HG02571 (cell line): ENCODE data around the gene SEMA3D.

ENCODE experiments used
- ATAC-seq: cut with Tn5 transposase; IDR thresholded peaks from one replicate; pipeline ENCODE4 v1.9.1; 2021; ENCODE audit warnings: mild to moderate bottlenecking, moderate library complexity; ENCODE audit not compliant: unreplicated experiment

The SEMA3D gene

DNA sequence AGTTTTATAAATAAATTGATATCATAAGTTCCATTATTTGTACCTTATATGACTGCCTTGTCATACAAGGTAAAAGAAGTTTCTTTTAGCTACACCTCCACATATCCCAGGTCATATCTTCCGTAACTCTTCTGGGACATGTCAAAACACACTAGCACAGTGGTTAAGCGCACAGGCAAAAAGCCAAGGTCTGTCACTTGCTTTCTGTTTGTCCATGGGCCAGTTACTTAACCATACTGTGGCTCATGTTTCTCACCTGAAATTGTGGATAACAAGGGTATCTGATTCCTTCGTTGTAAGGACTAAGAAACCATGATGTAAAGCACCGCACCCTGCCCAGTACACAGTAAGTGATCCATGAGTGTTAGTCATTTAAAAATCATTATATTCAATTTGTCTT is 56.2 kb downstream of the SEMA3D start:
- no peak for ATAC-seq

DNA sequence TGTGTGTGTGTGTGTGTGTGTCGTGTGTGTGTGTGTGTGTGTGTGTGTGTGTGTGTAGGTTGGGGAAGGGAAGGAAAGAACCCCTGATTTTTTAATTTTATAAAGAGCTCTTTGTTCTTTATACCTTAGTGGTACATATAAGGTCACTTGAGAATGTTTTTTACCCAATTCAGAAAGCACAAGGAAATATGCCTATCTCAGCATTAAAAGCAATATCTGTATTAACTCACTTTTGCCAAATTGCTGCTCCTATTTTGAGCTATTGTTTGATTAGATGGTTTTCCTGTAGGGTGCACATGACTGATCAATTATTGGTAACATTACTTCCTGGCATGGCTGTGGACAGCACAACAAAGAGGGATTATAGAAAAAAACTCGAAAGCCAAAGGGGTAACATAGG is 60.5 kb downstream of the SEMA3D start:
- ATAC-seq, result no peak

DNA sequence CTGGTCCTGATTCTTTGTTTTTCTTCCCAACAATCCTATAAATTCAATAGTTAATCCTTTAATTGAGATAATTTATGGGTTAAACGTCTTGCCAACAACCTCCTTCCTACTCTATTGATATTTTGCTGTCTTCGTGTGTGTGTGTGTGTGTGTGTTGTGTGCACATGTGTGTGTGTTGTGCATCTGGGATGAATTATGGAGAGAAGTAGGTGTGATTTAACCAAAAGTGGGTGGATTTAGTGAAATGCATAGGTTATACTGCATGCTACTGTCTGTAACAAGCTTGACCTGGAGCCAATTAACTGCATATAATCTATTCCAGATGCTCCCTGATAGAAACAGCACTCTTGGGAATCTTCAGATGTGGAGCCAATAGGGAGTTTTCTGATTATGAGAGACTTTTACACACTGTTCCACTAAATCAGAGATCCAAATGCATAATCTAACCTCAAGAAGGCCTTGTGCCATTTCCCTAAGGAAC is 61.2 kb downstream of the SEMA3D start:
- no peak for ATAC-seq

DNA sequence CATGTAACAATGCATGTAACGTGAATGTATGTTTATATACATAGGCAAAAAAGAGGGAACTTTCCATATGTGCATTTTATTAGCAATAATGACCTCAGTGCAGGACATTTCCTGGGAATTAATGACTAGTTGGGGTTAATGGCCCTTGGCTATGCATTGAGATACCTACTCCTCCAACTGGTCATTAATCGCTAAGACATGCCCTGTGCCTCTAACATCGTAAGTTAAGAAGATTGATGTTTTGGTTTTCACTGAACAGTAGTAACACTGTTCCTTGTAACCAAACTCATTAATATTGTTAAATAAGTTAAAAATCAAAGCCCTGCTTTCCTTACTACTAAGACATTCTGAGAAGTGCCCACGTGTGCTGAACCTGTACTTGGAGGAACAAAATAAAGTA is 61.7 kb downstream of the SEMA3D start:
- no peak for ATAC-seq

DNA sequence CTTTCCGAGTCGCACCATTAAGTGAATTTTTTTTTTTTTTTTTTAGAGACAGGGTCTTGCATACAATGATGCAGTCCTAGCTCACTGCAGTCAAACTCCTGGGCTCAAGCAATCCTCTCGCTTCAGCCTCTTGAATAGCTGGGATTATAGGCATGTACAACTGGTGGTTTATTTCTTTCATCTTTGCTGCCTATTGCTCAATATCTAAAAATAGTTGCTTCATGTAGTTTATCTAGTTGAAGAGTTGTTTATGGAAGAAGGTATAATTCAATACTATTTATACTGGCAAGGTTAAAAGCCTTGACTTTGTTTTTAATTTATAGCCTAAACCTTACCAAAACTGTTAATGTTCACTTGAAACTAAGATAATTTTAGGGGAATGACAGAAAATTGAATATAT is 66.9 kb downstream of the SEMA3D start:
- no peak for ATAC-seq

DNA sequence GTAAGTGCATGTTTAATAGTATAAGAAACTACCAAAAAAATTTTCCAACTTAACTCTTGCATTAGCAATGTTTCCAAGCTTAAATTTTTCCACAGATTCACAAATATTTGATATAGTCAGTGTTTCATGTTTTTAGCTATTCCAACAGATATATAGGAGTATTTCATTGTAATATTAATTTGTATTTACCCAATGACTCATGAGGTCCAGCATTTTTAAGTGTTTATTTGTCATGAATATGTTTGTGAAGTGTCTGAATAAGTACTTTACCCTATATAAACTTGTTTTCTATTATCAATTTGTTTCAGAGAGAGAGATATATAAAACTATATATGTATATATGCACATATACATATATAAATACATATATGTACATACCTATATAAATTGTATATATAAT is 71.0 kb downstream of the SEMA3D start:
- ATAC-seq, result no peak

DNA sequence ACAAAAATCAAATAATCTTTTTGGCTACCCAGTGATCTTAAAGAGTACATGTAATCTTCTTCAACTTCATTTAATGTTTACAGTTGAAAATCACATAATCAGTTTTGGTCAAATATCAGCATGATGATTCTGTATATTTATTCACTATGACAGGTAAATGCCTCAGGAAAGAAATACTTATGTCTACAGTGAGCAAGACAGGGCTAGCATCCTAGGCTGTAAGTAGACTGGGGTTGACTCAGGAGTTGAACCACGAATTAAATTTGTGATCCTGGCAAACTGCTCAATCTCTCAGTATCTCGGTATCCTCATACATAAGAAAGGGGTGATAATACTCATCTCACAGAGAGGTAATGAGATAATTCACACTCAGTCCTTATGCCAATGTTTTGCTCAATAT is 71.8 kb downstream of the SEMA3D start:
- no peak for ATAC-seq

DNA sequence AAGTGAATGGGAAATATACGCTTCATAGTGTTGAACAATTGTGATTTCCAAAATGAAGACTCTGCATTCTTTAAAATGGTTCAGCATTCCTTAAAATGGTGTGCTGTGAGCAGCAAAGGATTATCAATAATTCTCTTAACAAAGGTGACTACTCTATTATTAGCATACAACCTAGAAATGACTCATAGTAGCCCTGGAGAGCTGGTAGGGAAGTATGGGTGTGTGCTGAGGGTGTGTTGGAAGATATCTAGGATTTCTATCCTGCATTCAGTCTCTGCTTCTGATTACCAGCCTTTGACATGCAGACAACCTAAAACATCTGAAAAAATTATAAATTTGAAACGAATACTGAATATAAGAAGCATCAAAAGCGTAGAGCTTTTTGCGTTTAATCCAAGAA is 72.5 kb downstream of the SEMA3D start:
- no peak for ATAC-seq

DNA sequence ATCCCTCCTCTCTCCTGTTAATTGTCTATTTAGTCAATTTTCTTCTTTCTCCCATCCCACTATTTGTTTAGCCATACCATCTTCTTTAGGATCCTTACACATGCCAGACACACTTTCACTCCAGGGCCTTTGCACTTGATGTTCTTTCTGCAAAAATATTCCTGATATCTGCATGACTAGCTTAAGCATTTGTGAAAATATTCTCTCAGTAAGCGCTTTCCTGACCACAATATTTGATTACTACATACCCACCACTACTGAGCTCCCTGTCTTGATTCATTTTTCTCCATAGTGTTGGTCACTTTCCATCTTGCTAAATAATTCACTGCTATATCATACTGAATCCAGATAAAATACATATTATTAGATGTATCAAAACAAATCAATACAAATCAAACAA is 75.1 kb downstream of the SEMA3D start:
- ATAC-seq, result no peak

DNA sequence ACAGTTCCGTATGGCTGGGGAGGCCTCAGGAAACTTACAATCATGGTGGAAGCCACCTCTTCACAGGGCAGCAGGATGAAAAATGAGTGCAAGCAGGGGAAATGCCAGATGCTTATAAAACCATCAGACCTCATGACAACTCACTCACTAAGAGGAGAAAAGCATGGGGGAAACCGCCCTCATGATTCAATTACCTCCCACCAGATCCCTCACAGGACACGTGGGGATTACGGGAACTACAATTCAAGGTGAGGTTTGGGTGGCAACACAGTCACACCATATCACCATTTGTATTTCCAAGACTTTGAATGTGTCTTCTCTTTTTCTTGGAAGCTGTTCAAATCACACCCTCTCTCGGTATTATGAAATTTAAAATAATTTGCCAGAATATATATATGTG is 80.1 kb downstream of the SEMA3D start:
- no peak for ATAC-seq

DNA sequence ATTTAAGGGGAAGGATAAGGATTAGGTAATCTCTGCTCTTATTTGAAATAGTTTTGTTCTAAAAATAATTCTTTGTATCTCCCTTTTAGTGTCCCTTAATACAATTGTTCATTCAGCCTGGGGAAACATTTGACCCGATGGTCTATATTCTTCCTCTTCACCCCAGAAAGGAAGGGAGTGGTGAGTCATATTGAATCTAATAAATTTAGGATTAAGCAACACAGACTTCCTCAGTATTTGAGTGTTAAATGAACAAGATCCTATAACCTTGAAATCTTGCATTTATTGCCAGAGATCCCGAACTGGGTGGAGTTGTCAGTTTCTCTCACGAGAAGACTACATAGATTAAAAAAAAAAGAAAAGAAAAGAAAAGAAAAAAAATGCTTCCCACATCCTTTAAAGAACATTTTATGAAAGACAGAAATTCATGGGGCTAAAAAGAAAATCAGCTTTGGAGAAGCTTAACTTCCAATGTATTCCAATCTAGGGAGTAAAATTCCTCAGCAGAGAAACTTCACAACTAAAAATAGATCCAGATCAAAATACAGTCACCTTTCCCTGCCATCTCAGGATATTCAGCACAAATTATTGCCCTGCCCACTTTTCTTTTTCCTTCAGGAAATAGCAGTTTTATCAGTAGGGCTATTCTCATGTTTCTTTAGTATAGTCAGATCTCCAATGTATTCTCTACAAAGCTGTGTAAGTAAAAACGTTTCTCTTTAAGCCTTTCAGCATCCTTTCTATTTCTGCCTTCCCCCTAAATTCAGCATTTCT is 82.2 kb downstream of the SEMA3D start:
- ATAC-seq, result no peak

DNA sequence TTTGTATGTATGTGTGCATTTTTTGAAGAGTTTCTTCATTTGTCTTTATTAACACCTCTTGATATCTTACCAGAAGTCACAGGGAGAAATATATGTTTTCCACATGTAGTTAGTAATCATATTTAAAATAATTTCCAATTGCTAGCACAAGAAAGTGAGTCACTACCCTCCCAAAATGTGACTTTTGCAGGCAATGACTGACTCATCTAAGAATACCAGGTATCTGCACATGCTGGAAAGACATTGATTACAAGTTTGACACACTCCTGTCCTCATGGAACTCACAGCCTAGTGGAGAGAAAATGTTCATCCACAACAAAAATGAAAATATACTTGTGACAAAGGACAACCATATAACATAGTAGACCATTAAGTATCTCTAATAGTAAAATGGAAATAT is 82.9 kb downstream of the SEMA3D start:
- no peak for ATAC-seq

DNA sequence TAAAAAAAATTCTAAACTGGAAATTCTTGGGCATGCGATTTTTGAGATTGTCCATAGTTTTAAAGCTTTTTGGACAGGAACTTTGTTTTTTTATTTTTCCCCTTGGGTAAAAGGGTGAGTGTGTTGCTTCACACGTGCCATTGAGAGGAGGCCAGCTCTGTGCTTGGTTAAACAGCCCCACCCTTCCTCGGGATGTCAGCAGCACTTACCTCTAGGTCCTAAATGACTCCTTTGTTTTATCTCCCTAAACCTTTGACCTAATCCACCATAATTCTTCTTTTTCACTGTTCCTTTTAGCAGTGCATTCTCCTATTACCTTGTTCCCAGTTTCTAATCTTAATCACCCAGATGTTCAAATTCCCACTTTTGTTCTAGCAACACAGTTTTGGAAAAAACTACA is 83.5 kb downstream of the SEMA3D start:
- no peak for ATAC-seq

DNA sequence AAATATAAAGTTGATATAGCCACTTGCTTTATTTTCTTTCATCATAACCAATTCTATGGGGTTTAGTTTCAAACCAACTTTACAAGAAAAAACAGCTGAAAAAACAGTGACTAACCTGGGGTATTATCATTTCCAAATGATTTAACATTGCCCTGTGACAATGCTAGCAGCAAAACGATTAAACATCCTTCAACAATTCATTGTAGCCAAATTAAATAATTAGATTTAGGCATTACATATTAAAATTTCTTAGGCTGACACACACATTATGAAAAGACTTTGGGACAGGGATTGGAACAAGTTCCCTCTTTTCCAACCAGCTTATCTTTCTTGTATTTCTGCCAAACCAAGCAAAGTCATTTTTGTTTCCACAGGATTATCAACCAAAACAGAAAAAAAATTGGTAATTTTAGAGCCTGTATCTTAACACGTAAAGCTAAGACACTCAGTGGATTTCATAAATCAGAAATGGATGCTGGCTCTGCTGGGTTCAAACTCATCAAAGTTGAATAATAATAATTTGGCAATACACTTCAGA is 84.0 kb downstream of the SEMA3D start:
- no peak for ATAC-seq

DNA sequence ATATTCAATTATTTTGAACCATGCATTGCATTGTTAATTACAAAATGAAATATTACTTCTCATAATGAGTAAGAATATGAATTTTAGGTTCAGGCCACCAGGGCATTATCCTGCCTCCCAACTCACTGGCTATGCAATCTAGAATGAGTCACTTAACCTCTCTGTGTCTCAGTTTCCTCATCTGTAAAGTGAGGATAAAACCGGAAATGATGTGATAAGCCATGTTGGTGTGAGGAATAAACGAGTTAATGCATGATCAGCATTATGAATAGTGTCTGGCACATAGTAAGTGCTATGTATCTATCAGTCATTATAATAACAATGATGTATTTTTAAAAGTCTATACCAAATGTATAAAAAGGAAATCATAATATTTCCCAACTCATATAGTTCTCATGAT is 85.5 kb downstream of the SEMA3D start:
- ATAC-seq, result no peak

DNA sequence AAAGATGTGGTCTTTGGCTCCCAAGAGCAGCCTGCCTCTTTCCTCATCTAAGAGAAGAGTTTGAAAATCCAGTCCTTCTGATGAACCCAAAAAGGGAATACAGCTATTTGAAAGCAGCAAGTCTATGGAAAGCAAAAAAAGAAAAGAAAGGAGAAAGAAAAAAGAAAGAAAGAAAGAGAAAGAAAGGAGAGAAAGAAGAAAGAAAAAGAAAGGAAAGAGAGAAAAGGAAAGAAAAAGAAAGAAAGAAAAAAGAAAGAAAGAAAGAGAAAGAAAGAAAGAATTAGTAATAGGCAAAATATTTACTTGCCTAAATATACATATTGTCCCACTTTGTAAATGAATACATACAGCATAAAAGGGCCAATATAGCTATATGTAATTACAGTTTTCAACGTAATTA is 89.0 kb downstream of the SEMA3D start:
- ATAC-seq, result no peak

DNA sequence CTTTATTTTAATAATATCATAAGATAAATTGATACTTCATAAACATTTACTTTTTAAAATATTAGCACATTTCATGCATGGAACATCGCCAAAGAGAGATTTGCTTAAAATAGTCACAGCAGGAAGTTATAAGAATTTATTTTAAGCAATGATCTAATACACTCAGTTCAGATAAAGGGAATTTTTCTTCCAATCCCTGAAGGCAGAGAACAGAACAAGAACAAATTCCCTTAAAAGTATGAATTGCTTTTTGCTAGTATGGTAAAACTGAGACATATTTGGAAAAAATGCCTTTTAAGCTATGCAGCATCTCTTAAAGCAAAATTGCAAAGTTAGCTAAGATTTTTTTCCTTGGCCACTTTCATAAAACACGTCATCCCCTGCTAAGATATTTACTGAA is 91.0 kb downstream of the SEMA3D start:
- no peak for ATAC-seq

DNA sequence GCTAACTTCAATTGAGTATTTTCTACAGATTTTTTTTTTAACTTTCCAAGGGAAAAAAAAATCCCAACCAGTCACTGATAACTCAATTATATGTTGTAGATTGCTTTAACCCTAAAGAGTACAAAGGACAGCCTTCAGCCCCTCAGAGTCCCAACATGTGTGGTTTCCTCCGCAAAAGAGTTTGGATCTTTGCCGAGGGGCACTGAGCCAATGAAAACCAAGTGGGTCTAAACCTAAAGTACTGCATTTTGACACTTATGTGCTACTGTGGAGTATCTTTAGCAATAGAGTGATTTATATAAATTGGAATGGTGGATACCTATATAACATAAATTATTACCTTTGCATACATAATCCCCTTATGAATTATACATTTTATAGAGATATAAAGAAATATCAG is 91.5 kb downstream of the SEMA3D start:
- no peak for ATAC-seq

DNA sequence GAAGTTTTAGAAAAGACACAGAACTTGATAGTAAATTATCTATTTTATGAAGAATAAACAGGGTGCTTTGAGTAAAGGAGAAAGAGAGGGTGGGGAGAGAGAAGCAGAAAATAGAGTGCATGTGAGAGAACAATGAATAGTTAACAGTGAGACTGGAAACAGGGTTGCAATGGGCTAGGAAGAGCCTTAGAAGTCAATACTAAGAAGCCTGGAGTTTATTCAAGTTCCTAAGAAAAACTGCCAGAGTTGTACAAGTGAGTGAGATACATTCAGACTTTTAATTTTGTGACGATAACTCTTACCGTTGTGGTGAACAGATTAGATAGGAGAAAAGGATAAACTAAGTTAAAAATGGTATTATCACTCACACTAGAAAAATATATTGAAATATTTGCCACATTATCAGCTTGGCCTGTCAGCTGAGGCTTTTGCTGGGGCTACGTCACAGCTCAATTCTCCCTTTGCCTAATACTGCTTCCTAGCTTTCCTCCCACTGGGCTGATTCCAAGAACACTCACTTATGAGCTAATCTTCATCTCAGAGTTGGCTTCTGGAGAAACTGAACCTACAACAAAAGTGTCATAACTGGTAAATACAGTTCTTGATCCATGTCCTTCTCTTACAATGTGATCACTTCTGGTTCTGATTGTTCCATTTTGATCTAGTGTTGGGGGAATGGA is 92.7 kb downstream of the SEMA3D start:
- ATAC-seq, result no peak

DNA sequence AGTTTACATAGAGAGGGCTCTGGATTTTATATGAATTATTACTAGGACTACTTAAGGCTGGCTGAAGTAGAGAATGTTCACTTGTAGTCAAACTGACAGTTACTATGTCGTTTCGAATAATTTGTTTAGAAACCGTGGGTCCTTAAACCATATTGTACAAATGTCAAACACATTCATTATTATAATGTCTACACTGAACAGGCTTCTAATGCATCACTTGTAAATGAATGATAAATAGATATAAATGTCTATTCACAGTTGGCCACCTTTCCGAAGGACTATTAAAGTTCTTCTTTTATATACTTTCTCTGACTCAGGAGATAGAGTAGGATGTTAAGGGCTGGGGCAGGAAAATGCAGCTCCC is 95.3 kb downstream of the SEMA3D start:
- ATAC-seq, result no peak

DNA sequence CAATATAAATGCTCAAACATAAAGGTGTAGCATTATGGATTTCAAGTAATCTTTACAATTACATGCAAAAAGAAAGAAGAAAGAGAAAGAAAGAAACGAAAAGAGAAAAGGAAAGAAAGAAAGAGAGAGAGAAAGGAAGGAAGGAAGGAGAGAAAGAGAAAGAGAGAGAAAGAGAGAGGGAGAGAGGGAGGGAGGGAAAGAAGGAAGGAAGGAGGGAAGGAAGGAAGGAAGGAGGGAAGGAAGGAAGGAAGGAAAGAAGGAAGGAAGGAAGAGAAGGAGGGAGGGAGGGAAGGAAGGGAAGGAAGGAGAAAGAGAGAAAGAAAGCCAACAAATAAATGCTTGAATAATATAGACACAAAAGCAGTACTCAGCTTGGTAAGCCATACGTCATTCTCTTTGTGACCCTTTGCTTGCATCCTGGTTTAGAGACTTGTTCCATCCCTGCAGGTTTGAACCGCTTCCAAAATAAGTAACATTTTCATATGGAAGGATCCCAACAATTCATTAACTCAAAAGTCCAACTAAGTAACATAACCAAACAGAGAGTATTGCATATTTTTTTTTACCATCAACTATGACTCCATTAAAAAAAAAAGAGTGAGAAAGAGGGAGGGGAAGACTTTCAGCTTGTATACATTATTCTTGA is 95.8 kb downstream of the SEMA3D start:
- ATAC-seq, result no peak

DNA sequence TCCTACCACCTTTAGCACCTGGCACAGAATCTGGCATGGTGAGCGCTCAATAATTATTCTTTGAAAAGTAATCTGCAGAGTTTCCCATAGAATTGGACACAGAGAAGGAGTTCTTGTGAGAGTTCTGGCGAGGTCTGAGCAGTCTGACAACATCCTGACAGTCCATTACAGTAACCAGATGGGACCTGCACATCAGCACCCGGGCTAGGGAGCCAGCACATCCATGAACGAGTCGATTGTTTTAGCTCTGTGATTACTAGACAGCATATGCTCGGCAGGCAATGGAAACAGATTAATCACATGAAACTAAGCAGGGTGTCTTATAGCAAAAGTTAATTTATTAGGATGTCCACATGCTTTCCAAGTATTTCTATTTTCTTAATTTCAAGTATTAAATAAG is 96.7 kb downstream of the SEMA3D start:
- ATAC-seq, result no peak
